ENCODE measurements around the gene IL4R. TPM values are rescaled to one million over a fixed set of nuclear protein-coding genes. Genes with fewer than 3 reads are reported as not detected.

IL4R gene
- polyA plus RNA-seq, 1 donor from 2014 or later, result 0.07 TPM

GRCh38 chr16:27383556-27384243 is 69.9 kb downstream of the IL4R start:
- Histone ChIP-seq H3K36me3 (ENCODE audit: insufficient read depth, low read length) (no peaks in the 10 kb centered on the region), H3K9me3 (ENCODE audit: low read length) (peaks cover 8% of the 10 kb centered on the region), H3K27me3 (ENCODE audit: insufficient read depth, low read depth, low read length) (no peaks in the 10 kb centered on the region), H3K9me2 (ENCODE audit: insufficient read depth, low read length) (no peaks in the 10 kb centered on the region), H3K4me2 (ENCODE audit: low read length) (no peak overlapping the region), H3K9ac (ENCODE audit: low read length) (no peak overlapping the region), H3K79me2 (replicated peaks; ENCODE audit: insufficient read depth, low read length) (no peaks in the 10 kb centered on the region), H4K20me1 (ENCODE audit: insufficient read depth) (no peaks in the 10 kb centered on the region), H3K4me3 (ENCODE audit: low read length) (no peak overlapping the region), H3K27ac (ENCODE audit: low read length) (no peak overlapping the region), H2AFZ (ENCODE audit: low read depth, low read length) (no peak overlapping the region), H3F3A (ENCODE audit: insufficient read depth, low read length, poor library complexity, severe bottlenecking) (no peaks in the 10 kb centered on the region)
- TF ChIP-seq CTCF (IDR thresholded peaks at IDR 0.05; ENCODE audit: poor library complexity, severe bottlenecking) (no peak), RAD21 (conservative IDR thresholded peaks at IDR 0.05) (no peak), TAF1 (IDR thresholded peaks at IDR 0.05; ENCODE audit: low read depth) (no peak), SMC3 (conservative IDR thresholded peaks at IDR 0.05; ENCODE audit: poor library complexity) (no peak), POLR2AphosphoS5 (IDR thresholded peaks at IDR 0.05) (no peak), REST (IDR thresholded peaks at IDR 0.05; ENCODE audit: borderline replicate concordance) (no peak), MXI1 (conservative IDR thresholded peaks at IDR 0.05; ENCODE audit: poor library complexity, severe bottlenecking) (no peak), EZH2 (IDR thresholded peaks at IDR 0.05; ENCODE audit: borderline replicate concordance, insufficient read depth, low read length, poor library complexity, severe bottlenecking) (no peak), EP300 (conservative IDR thresholded peaks at IDR 0.05; ENCODE audit: poor library complexity, severe bottlenecking) (no peak)

- H3K9ac ChIP-seq (ENCODE audit: low read length), result no peak overlapping the region
- H3F3A ChIP-seq (ENCODE audit: insufficient read depth, low read length, poor library complexity, severe bottlenecking), result no peaks in the 10 kb centered on the region
- H3K27ac ChIP-seq (ENCODE audit: low read length), result no peak overlapping the region
- no peaks in the 10 kb centered on the region for H3K27me3 ChIP-seq (ENCODE audit: insufficient read depth, low read depth, low read length)
- H3K4me3 ChIP-seq (ENCODE audit: low read length), result no peak overlapping the region
- H3K9me3 ChIP-seq (ENCODE audit: low read length), result peaks cover 8% of the 10 kb centered on the region
- H3K36me3 ChIP-seq (ENCODE audit: insufficient read depth, low read length), result no peaks in the 10 kb centered on the region
- H3K4me2 ChIP-seq (ENCODE audit: low read length), result no peak overlapping the region
- no peaks in the 10 kb centered on the region for H3K79me2 ChIP-seq (replicated peaks; ENCODE audit: insufficient read depth, low read length)
- H4K20me1 ChIP-seq (ENCODE audit: insufficient read depth), result no peaks in the 10 kb centered on the region
- no peak for TF ChIP-seq TAF1 (IDR thresholded peaks at IDR 0.05; ENCODE audit: low read depth)
- no peak for TF ChIP-seq SMC3 (conservative IDR thresholded peaks at IDR 0.05; ENCODE audit: poor library complexity)
- H3K9me2 ChIP-seq (ENCODE audit: insufficient read depth, low read length), result no peaks in the 10 kb centered on the region
- H2AFZ ChIP-seq (ENCODE audit: low read depth, low read length), result no peak overlapping the region
These were observed 70.7 kb downstream of the IL4R start for GRCh38 chr16:27384425-27384824.
